ENCODE measurements around the gene SYNE2. TPM values are rescaled to one million over a fixed set of nuclear protein-coding genes. Genes with fewer than 3 reads are reported as not detected.

Gene SYNE2
- total and polyA plus RNA-seq, 2 of the 8 experiments (the other 6 are each of a cell fraction or from before 2014, with no cell fraction given): 32.6 to 46.1 TPM

GRCh38 chr14:64053694-64054669, 201.2 kb downstream of the SYNE2 start (continued):
- TF ChIP-seq HDAC2 (IDR thresholded peaks at IDR 0.05; ENCODE audit: borderline replicate concordance in 1 of 2, low read depth in 2 of 2, low read length in 2 of 2) (no peak), BRCA1 (IDR thresholded peaks at IDR 0.05; ENCODE audit: low read depth, low read length) (no peak), CHD7 (IDR thresholded peaks at IDR 0.05; ENCODE audit: insufficient replicate concordance, low read length) (no peak), ASH2L (IDR thresholded peaks at IDR 0.05; ENCODE audit: low read length) (no peak), SIRT6 (IDR thresholded peaks at IDR 0.05; ENCODE audit: low read length) (no peak), RAD21 (IDR thresholded peaks at IDR 0.05 in 1 of 2, conservative IDR thresholded peaks at IDR 0.05 in 1 of 2; ENCODE audit: low read depth in 2 of 2, low read length in 2 of 2) (no peak)

All from H1 (cell line).